ENCODE measurements around the gene BECN2.
"Not testable (repeated sequence)": the region's sequence is repeated elsewhere in the genome, so short reads cannot be mapped to it uniquely, and the experiment has no call there.

BECN2 gene

DNA sequence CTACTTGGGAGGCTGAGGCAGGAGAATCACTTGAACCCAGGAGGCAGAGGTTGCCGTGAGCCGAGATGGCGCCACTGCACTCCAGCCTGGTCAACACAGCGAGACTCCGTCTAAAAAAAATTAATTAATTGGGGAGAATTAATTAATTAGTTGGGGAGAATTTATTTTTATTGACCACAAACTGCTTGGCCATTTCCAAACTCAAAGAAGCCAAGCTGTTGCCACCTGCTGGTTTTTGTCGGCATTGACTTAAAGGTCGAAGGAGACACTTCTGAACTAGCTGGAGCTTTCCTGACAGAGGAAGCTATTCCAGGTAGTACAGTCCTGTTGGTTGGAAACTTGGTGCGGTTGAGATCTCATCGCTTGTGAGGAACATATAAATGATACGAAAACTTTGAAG, 28.2 kb downstream of the BECN2 start:
- no peak for DNase-seq

DNA sequence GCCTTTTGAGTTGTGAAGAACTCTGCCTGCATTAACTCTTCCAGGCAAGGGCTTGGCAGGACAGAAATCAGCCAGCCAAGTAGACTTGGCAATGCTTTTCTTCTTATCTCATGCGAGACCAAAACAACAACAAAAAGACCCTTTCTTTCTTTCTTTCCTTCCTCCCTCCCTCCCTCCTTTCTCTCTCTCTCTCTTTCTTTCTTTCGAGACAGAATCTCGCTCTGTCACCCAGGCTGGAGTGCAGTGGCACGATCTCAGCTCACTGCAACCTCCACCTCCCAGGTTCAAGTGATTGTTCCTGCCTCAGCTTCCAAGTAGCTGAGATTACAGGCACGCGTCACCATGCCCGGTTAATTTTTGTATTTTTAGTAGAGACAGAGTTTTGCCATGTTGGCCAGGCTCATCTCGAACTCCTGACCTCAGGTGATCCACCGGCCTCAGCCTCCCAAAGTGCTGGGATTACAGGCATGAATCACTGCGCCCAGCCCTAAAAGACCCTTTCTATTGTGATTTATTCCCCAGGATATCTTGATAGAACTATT, 30.9 kb downstream of the BECN2 start:
- not testable (repeated sequence) for DNase-seq

GRCh38 chr1:241990040-241990439, 32.5 kb downstream of the BECN2 start:
- peak; percentile 64 for DNase-seq

DNA sequence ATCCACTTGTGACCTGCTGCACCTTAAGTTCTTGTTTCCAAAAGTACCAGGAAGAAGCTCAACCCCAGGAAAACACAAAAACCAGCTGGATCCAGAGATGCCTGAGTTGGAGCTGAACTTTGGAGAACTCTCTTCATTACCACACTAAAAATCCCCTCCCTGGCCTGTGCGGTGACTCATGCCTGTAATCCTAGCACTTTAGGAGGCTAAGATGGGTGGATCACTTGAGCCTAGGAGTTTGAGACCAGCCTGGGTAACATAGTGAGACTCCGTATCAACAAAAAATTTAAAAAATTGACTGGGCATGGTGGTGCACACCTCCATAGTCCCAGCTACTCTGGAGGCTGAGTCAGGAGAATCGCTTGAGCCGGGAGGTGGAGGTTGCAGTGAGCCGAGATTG, 35.2 kb downstream of the BECN2 start:
- DNase-seq: no peak

DNA sequence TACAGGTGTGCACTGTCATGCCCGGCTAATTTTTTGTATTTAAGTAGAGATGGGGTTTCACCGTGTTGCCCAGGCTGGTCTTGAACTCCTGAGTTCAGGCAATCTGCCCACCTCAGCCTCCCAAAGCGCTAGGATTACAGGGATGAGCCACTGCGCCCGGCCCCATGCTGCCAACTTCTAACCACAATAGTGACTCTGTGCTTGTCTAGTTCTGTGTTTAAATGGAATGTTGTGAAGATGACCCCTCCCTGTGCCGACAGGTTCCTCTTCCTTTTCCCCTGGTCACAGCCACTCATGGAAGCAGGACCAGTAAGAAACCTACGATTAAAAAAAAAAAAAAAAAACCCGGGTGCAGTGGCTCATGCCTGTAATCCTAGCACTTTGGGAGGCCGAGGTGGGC, 36.6 kb downstream of the BECN2 start:
- no peak for DNase-seq

- no peak for DNase-seq
Measured at GRCh38 chr1:241997401-241997998, 39.9 kb downstream of the BECN2 start.

GRCh38 chr1:241998412-241998921, 40.9 kb downstream of the BECN2 start:
- no peak for DNase-seq

DNA sequence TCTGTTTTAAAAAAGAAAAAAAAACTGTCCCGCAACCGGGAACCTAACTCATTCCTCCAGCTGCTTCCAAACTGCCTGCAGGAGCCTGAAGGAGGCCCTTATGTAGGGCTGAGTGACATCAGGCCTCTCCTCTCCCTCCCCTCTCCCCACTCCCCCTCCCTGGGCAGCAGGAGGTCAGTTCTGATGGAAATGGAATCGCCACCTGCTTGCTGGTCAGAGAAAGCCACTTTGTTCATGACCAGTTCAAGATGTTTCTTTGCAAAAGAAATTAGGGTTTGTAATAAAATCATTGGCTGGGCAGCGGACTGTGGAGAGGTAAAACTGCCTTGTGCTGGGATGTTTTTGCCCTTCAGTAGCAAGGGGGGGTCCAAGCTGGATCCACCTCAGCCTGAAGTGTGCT, 41.5 kb downstream of the BECN2 start, which contains the start of gene MAP1LC3C:
Gene MAP1LC3C (minus strand): TSS at position 73 of the 400 bp plus-strand sequence. CDS start 90 bp downstream, outside the sequence.
- DNase-seq: no peak

DNA sequence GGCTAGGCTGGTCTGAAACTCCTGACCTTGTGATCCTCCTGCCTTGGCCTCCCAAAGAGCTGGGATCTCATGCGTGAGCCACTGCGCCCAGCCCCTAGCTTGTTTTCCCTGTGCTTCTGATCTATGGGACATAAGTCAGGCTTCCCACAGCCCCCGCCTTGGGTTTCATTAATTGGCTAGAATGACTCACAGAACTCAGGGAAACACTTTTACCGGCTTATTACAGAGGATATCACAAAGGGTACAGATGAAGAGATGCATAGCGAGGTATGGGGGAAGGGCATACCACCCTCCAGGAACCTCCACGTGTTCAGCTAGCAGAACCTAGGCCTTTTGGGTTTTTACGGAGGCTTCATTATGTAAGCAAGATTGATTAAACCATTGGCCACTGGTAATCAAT, 42.9 kb downstream of the BECN2 start:
- no peak for DNase-seq

- DNase-seq: no peak
Measured at GRCh38 chr1:242002072-242002471, 44.5 kb downstream of the BECN2 start.

- DNase-seq: no peak
Measured at GRCh38 chr1:242002510-242002909, 44.9 kb downstream of the BECN2 start.

- DNase-seq: no peak
Measured at GRCh38 chr1:242004751-242005495, 47.4 kb downstream of the BECN2 start.

DNA sequence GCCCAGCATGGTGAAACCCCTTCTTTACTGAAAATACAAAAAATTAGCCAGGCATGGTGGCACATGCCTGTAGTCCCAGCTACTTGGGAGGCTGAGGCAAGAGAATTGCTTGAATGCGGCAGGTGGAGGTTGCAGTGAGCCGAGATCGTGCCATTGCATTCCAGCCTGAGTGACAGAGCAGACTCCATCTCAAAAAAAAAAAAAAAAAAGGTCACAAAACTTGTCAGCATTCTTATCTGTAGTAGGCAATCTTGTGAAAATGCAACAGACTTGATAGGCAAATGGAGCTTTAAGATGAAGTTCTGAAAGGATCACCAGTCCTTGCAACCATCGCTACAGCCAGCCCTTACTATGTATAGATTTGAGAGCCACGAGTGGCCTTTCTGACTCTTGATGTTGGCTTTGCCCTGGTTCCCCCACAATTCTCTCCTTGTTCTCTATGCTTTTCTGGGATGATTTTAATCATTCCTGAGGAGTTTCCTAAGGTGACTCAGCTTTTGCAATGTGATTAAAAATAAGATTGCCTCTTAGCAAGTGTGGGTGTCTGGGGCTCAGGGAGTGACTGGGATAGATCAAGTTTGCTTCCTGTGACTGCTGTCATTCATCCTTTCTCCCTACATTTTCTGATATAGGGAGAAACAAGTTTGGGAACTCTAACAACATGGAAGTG, 48.4 kb downstream of the BECN2 start:
- DNase-seq: no peak

- DNase-seq: no peak
Measured at GRCh38 chr1:242006976-242007375, 49.4 kb downstream of the BECN2 start.

Data from NCI-H2171 (cell line).